Measurements from ENCODE around the gene GORASP1. TPM values are rescaled to one million over a fixed set of nuclear protein-coding genes. Genes with fewer than 3 reads are reported as not detected.

GORASP1 gene
- total and polyA plus RNA-seq, 2 of the 8 experiments (the other 6 are each of a cell fraction or from before 2014, with no cell fraction given), result 33.4 to 33.5 TPM

- Histone ChIP-seq H3K23ac (ENCODE audit: insufficient read length) (no peak overlapping the region), H3K9me3 (ENCODE audit: insufficient read depth in 2 of 2, low read depth in 1 of 2, low read length in 1 of 2) (no peaks in the 10 kb centered on the region; a peak in 1 of 4 replicates), H3K56ac (replicated peaks; ENCODE audit: insufficient read length, low read depth, low read length) (no peak overlapping the region), H2BK12ac (ENCODE audit: low read depth, low read length) (no peak overlapping the region), H3K79me1 (ENCODE audit: low read depth, low read length) (peaks cover 6% of the 10 kb centered on the region; the same call in 1 of the 2 replicates), H3K36me3 (ENCODE audit: control insufficient read depth in 2 of 4, insufficient read depth in 4 of 4, low read length in 3 of 4) (peaks cover 5 to 8% (median 6%) of the 10 kb centered on the region in 4 experiments; a peak in 5 of 8 replicates), H3K4me1 (replicated peaks in 1 of 4; ENCODE audit: control insufficient read depth in 3 of 4, insufficient read depth in 4 of 4, low read length in 3 of 4) (no peaks in the 10 kb centered on the region; a peak in 2 of 7 replicates), H3K18ac (ENCODE audit: extremely low read depth, low read length) (no peak overlapping the region), H2BK5ac (ENCODE audit: low read depth, low read length) (no peak overlapping the region), H3K9ac (replicated peaks in 1 of 4; ENCODE audit: extremely low read depth in 1 of 4, low read depth in 3 of 4, low read length in 3 of 4) (no peak overlapping the region), H2AFZ (ENCODE audit: low read length) (no peak overlapping the region), H3K27me3 (replicated peaks in 1 of 4; ENCODE audit: control insufficient read depth in 3 of 4, extremely low read depth in 1 of 4, insufficient read depth in 3 of 4, low read length in 3 of 4) (peaks cover 0 to 2% (median 0%) of the 10 kb centered on the region in 4 experiments; a peak in 1 of 7 replicates), H3K14ac (ENCODE audit: insufficient read length) (no peak overlapping the region), H3K4ac (replicated peaks; ENCODE audit: insufficient read length, low read depth, low read length) (no peak overlapping the region), H3K23me2 (ENCODE audit: low read depth, low read length) (peaks cover 12% of the 10 kb centered on the region; the same call in 1 of the 2 replicates), H2BK20ac (ENCODE audit: low read length) (no peak overlapping the region), H2BK15ac (ENCODE audit: low read length) (no peak overlapping the region), H4K8ac (ENCODE audit: extremely low read depth, insufficient read depth, low read length) (no peak overlapping the region), H4K91ac (replicated peaks; ENCODE audit: insufficient read length, low read length) (no peak overlapping the region), H4K5ac (ENCODE audit: insufficient read length, low read depth, low read length) (no peak overlapping the region), H2AK5ac (ENCODE audit: low read depth, low read length) (no peak overlapping the region), H3K79me2 (ENCODE audit: control insufficient read depth in 1 of 2, insufficient read depth in 2 of 2, low read length in 2 of 2) (no peaks in the 10 kb centered on the region), H3K4me3 (ENCODE audit: extremely low read depth in 1 of 4, insufficient read depth in 2 of 4, low read depth in 3 of 4, low read length in 4 of 4) (no peak overlapping the region), H4K20me1 (replicated peaks in 1 of 2; ENCODE audit: control insufficient read depth in 1 of 2, insufficient read depth in 2 of 2, low read length in 2 of 2) (peaks cover 0 to 12% of the 10 kb centered on the region in 2 experiments), H2BK120ac (replicated peaks; ENCODE audit: low read depth, low read length) (no peak overlapping the region), H3K27ac (ENCODE audit: low read depth, low read length) (no peak overlapping the region), H3K4me2 (ENCODE audit: insufficient read depth in 1 of 2, low read depth in 2 of 2, low read length in 2 of 2) (no peak overlapping the region)
- ChIA-PET POLR2A (ENCODE audit: partially characterized antibody) (interaction anchor here (1.7 to 2.2 kb wide), 2 partner anchors 11 to 48 kb away, joined by 4 to 7 read pairs; no protein-coding TSS in a partner anchor), CTCF (ENCODE audit: partially characterized antibody) (interaction anchor here (0.6 to 10.4 kb wide), 6 partner anchors 15 to 187 kb away, joined by 3 to 106 read pairs (median 6); partner anchors contain the start of gene CX3CR1)
- TF ChIP-seq CTCF (IDR thresholded peaks at IDR 0.05; ENCODE audit: control extremely low read depth in 1 of 3, insufficient read depth in 1 of 3, low read depth in 1 of 3, low read length in 3 of 3) (peak; percentile 24 to 40 (median 24); a peak in 2 of 4 replicates), RAD21 (IDR thresholded peaks at IDR 0.05 in 1 of 2, conservative IDR thresholded peaks at IDR 0.05 in 1 of 2; ENCODE audit: low read depth in 2 of 2, low read length in 2 of 2) (peak in 1 of 2 experiments; percentile 25; a peak in 1 of 4 replicates), CTBP2 (IDR thresholded peaks at IDR 0.05; ENCODE audit: borderline replicate concordance, insufficient read depth, insufficient read length, low read length) (no peak), SP4 (IDR thresholded peaks at IDR 0.05; ENCODE audit: low read length) (no peak), TBP (IDR thresholded peaks at IDR 0.05; ENCODE audit: low read depth, low read length) (no peak), SP1 (IDR thresholded peaks at IDR 0.05; ENCODE audit: low read depth, low read length) (no peak), SUZ12 (IDR thresholded peaks at IDR 0.05; ENCODE audit: low read length) (no peak)
- WGBS, 2 experiments (ENCODE audit: extremely low coverage in 1 of 2, insufficient coverage in 1 of 2, insufficient read length in 1 of 2, insufficient replicate concordance in 2 of 2, low coverage in 1 of 2, low lambda C conversion rate in 2 of 2, missing lambda C conversion rate in 1 of 2), result 82% methylated on average over 4 of the region's 4 CpGs; no CpG with 5 or more reads in 1 of the 2 experiments
- DNase-seq (ENCODE audit: low read depth in 1 of 2, low spot score in 2 of 2), result peak in 1 of 2 experiments; percentile 45
- FAIRE-seq, result no peak
These were observed 4.1 kb downstream of the GORASP1 start for GRCh38 chr3:39103324-39103693.

Data from H1 (cell line).